Ishikawa (cell line): ENCODE data around the gene CCDC88C.

Experiments
- CREB1 ChIP-seq: IDR thresholded peaks from 2 replicates; pipeline ENCODE4 v1.6.1; 2012; ENCODE audit warnings: low read depth
- EP300 ChIP-seq: IDR thresholded peaks from 2 replicates; pipeline ENCODE4 v1.6.1; 2012; ENCODE audit warnings: borderline replicate concordance
- TCF12 ChIP-seq: IDR thresholded peaks from 2 replicates; pipeline ENCODE4 v1.6.1; 2012; ENCODE audit warnings: low read depth
- YY1 ChIP-seq: IDR thresholded peaks from 2 replicates; pipeline ENCODE4 v1.6.1; 2012; ENCODE audit warnings: low read depth
- TF ChIP-seq, protein P1 (sequence below): IDR thresholded peaks from 2 replicates; pipeline ENCODE4 v1.6.1; 2012; ENCODE audit warnings: low read depth, mild to moderate bottlenecking

DNA sequence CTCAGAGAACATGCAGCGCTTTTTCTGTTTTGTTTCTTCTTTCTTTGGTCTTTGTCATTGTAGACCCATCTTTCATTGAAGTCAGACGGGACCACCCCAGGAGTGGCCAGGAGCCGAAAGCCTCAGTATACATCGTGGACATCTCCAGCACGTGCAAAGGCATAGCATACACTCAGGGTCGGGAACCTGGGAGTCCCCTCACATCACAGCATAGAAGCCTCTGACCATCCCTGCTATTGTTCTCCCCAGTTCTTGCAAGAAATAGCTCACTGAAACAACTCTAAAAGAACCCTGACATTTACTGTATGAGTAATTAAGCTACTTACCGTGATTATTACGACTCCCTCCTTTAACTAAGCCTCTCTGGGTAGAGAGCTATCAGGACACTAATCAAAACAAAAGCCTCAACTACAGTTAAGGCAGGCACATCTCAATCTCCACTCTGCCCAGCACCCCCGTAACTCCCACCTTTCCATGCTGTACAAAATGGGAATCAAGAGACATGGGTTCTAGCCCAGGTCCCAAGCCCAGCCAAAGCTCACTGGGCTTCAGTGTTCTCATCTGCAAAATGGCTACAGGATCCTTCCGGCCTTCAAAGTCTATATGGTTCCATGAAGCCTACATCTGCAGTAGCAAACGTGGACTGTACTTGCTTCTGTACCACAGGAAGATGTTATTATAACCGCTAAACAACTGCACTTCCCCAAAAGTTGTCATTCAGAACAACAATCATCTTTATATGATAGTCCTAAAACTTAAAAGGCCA lies 6.7 kb downstream of the CCDC88C start:
- no peak for TF ChIP-seq TCF12
- TF ChIP-seq YY1, result no peak
- TF ChIP-seq CREB1, result no peak
- TF ChIP-seq, protein P1, sequence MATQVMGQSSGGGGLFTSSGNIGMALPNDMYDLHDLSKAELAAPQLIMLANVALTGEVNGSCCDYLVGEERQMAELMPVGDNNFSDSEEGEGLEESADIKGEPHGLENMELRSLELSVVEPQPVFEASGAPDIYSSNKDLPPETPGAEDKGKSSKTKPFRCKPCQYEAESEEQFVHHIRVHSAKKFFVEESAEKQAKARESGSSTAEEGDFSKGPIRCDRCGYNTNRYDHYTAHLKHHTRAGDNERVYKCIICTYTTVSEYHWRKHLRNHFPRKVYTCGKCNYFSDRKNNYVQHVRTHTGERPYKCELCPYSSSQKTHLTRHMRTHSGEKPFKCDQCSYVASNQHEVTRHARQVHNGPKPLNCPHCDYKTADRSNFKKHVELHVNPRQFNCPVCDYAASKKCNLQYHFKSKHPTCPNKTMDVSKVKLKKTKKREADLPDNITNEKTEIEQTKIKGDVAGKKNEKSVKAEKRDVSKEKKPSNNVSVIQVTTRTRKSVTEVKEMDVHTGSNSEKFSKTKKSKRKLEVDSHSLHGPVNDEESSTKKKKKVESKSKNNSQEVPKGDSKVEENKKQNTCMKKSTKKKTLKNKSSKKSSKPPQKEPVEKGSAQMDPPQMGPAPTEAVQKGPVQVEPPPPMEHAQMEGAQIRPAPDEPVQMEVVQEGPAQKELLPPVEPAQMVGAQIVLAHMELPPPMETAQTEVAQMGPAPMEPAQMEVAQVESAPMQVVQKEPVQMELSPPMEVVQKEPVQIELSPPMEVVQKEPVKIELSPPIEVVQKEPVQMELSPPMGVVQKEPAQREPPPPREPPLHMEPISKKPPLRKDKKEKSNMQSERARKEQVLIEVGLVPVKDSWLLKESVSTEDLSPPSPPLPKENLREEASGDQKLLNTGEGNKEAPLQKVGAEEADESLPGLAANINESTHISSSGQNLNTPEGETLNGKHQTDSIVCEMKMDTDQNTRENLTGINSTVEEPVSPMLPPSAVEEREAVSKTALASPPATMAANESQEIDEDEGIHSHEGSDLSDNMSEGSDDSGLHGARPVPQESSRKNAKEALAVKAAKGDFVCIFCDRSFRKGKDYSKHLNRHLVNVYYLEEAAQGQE, result no peak
- TF ChIP-seq EP300, result no peak
